Urinary bladder (tissue), 4 donors: Measurements from ENCODE around the gene DDX39B. TPM values are rescaled to one million over a fixed set of nuclear protein-coding genes. Genes with fewer than 3 reads are reported as not detected.
"Not testable (repeated sequence)": the region's sequence is repeated elsewhere in the genome, so short reads cannot be mapped to it uniquely, and the experiment has no call there.

ENCODE experiments used
- DNase-seq: peaks from one replicate; pipeline ENCODE4 v3.0.0-alpha.2; 2015; ENCODE audit errors: extremely low spot score
- H3K27ac ChIP-seq: one replicate; pipeline ENCODE4 v1.5.1; 2013; ENCODE audit warnings: low read depth, mild to moderate bottlenecking, moderate library complexity
- H3K36me3 ChIP-seq: one replicate; pipeline ENCODE4 v1.6.1; 2013; ENCODE audit warnings: mild to moderate bottlenecking, moderate library complexity; ENCODE audit not compliant: insufficient read depth
- H3K4me1 ChIP-seq: one replicate; pipeline ENCODE4 v1.6.1; 2013; ENCODE audit warnings: mild to moderate bottlenecking, moderate library complexity; ENCODE audit not compliant: insufficient read depth
- H3K4me3 ChIP-seq: one replicate; pipeline ENCODE4 v1.5.1; 2013; ENCODE audit warnings: low read depth, low read length
- WGBS: extraction: QIAGEN DNeasy Blood & Tissue Kit; methylation state at CpG from one replicate; pipeline ENCODE4 v1.1.7; 2013; 5-methylcytosine and 5-hydroxymethylcytosine counted together
- polyA plus RNA-seq: library from polyadenylated mRNA; stranded (reverse); fragments of 200-250 nt; gene quantifications from one replicate; pipeline ENCODE4 v1.2.3, GENCODE V29; 2013
- total RNA-seq: library from RNA; depleted of rRNA; stranded (reverse); fragments of >200 nt; gene quantifications from one replicate; pipeline ENCODE4 v1.2.3, GENCODE V29; 2014
- donor health status: healthy with polysubstance abuse.
- donor health status: healthy.

Gene DDX39B
- total and polyA plus RNA-seq, 2 donors = 271 to 285 TPM

- H3K27ac ChIP-seq = no peak overlapping the region
- WGBS = 79% methylated on average over 1 of the region's 1 CpG
- H3K4me1 ChIP-seq = no peaks in the 10 kb centered on the region
- no peak overlapping the region for H3K4me3 ChIP-seq
- H3K36me3 ChIP-seq = no peaks in the 10 kb centered on the region
- DNase-seq = no peak
Observed at GRCh38 chr6:31569861-31570536, 28.2 kb upstream of the DDX39B start.

- WGBS = 69% methylated on average over 3 of the region's 3 CpGs
Observed at GRCh38 chr6:31568537-31568961, 26.7 kb upstream of the DDX39B start.

GRCh38 chr6:31567531-31568370, 25.9 kb upstream of the DDX39B start:
- Histone ChIP-seq H3K4me1 (no peaks in the 10 kb centered on the region), H3K36me3 (no peaks in the 10 kb centered on the region), H3K4me3 (no peak overlapping the region), H3K27ac (no peak overlapping the region)
- 43% methylated on average over 9 of the region's 9 CpGs for WGBS
- DNase-seq = no peak

More at GRCh38 chr6:31568537-31568961, 26.7 kb upstream of the DDX39B start:
- Histone ChIP-seq H3K27ac (no peak overlapping the region), H3K36me3 (no peaks in the 10 kb centered on the region), H3K4me3 (no peak overlapping the region), H3K4me1 (no peaks in the 10 kb centered on the region)
- DNase-seq = no peak

- no peak overlapping the region for H3K27ac ChIP-seq
Observed at GRCh38 chr6:31560697-31561058, 18.9 kb upstream of the DDX39B start.

GRCh38 chr6:31559958-31560696, 18.3 kb upstream of the DDX39B start:
- Histone ChIP-seq H3K36me3 (no peaks in the 10 kb centered on the region), H3K27ac (no peak overlapping the region), H3K4me3 (no peak overlapping the region), H3K4me1 (no peaks in the 10 kb centered on the region)
- DNase-seq = no peak
- WGBS = 63% methylated on average over 7 of the region's 7 CpGs

More at GRCh38 chr6:31560697-31561058, 18.9 kb upstream of the DDX39B start:
- no peak for DNase-seq
- H3K4me1 ChIP-seq = no peaks in the 10 kb centered on the region
- H3K36me3 ChIP-seq = no peaks in the 10 kb centered on the region
- no peak overlapping the region for H3K4me3 ChIP-seq

- DNase-seq = no peak
- Histone ChIP-seq H3K4me3 (no peak overlapping the region), H3K4me1 (no peaks in the 10 kb centered on the region), H3K27ac (no peak overlapping the region), H3K36me3 (no peaks in the 10 kb centered on the region)
- 73% methylated on average over 4 of the region's 4 CpGs for WGBS
Observed at GRCh38 chr6:31559606-31559957, 17.8 kb upstream of the DDX39B start.

DNA sequence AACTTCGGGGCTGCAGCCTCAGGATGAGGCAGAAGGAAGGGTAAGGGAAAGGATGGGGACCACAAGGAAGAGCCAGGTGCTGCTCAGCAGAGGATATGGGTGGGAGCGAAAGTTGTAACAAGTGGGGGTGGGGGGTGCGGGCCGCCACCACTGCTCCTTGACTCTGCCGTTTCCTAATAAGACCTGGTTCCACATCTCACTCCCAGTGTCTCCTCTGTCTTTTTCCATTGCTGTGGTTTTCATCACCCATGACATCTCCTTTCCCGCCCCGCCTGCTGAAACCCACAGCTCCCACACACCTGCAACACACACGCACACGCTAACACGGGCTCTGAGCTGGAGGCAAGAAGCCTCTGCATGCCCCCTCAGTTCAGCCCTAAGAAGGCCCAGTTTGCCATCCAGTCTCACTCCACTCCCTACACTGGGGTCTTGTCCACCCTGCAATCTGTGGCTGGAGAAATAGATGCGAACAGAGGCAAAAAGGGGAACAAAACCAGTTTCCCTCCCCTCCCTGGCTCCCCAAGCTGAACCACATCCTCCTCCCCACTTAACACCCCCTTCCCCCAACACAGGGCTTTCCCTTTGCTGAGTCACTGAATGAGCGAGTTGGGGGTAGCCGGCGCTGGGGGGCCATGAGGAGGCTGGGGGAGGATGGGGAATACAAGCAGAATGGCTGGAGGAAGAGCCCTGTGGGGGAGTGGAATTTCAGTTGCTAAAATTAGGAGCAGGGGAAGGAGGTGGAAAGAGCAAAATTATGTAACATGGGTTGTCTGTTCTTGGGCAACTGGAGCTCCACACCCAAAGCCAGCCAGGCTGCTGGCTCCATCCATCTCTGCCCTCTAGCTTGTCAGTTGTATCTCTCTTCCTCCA, 17.1 kb upstream of the DDX39B start:
- Histone ChIP-seq H3K4me3 (no peak overlapping the region), H3K36me3 (no peaks in the 10 kb centered on the region), H3K27ac (no peak overlapping the region), H3K4me1 (no peaks in the 10 kb centered on the region)
- no peak for DNase-seq
- WGBS = 83% methylated on average over 14 of the region's 14 CpGs

GRCh38 chr6:31558318-31558625, 16.5 kb upstream of the DDX39B start:
- Histone ChIP-seq H3K36me3 (no peaks in the 10 kb centered on the region), H3K4me1 (no peaks in the 10 kb centered on the region), H3K27ac (no peak overlapping the region), H3K4me3 (no peak overlapping the region)
- 87% methylated on average over 8 of the region's 8 CpGs for WGBS
- DNase-seq = no peak

DNA sequence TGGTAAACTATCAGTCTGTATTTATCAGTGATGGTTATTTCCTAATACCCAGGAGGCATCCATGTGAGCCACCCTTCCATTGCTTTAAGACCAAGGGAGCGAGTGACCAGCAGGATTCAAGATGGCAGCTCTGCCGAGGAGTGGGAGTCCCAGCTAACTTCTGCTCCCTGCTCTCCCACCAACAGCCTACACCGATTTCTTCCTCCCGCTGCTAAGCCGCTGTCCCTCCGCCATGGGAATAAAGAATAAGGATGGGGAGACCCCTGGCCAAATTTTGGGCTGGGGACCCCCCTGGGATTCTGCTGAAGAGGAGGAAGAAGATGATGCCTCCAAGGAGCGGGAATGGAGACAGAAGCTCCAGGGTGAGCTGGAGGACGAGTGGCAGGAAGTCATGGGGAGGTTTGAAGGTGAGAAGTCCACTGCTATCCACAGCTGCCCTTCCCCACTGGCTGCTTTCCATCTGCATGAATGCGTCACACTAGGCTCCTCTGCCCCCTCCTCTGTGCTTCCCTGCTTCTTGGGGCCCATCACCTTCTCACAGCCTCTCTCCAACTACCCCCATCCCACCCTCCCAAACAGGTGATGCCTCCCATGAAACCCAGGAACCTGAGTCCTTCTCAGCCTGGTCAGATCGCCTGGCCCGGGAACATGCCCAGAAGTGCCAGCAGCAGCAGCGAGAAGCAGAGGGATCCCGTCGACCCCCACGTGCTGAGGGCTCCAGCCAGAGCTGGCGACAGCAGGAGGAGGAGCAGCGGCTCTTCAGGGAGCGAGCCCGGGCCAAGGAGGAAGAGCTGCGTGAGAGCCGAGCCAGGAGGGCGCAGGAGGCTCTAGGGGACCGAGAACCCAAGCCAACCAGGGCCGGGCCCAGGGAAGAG, 15.9 kb upstream of the DDX39B start:
- Histone ChIP-seq H3K4me1 (no peaks in the 10 kb centered on the region), H3K36me3 (no peaks in the 10 kb centered on the region), H3K4me3 (no peak overlapping the region), H3K27ac (no peak overlapping the region)
- no peak for DNase-seq
- WGBS = 76% methylated on average over 24 of the region's 24 CpGs

DNA sequence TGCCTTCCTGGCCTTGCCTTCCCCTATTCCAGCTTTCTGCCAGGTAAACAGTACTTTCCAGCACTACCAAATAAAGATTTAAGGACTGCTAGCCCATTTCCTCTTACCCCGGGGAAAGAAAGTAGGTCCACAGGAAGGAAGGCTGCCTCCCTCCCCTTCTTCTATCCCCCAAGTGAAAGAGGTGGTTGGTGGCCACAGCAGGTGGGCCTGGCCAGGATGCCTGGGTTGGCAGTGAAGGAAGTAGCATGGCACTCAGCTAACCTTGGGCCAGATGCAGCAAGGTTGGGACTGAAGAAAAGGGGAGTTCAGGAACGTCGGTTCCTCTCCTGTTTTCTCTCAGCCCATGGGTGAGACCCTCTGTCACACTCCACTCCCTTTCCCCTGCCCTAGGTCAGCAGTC, 14.5 kb upstream of the DDX39B start:
- DNase-seq = no peak
- no peaks in the 10 kb centered on the region for H3K36me3 ChIP-seq
- 79% methylated on average over 3 of the region's 3 CpGs for WGBS
- no peak overlapping the region for H3K4me3 ChIP-seq
- no peak overlapping the region for H3K27ac ChIP-seq
- H3K4me1 ChIP-seq = no peaks in the 10 kb centered on the region

- WGBS = 52% methylated on average over 5 of the region's 5 CpGs
- H3K4me1 ChIP-seq, DNase-seq, H3K27ac ChIP-seq, H3K36me3 ChIP-seq, H3K4me3 ChIP-seq: not testable (repeated sequence)
Observed at GRCh38 chr6:31551371-31551770, 9.6 kb upstream of the DDX39B start.

GRCh38 chr6:31548544-31548873, 6.7 kb upstream of the DDX39B start:
- H3K36me3 ChIP-seq = no peaks in the 10 kb centered on the region
- peaks cover 2% of the 10 kb centered on the region for H3K4me1 ChIP-seq
- H3K27ac ChIP-seq = no peak overlapping the region
- no peak overlapping the region for H3K4me3 ChIP-seq
- no peak for DNase-seq
- WGBS = 90% methylated on average over 2 of the region's 2 CpGs
